ENCODE data around the gene PLK5.
A peak's percentile ranks its signal among the peaks of the same experiment; 100 is the strongest.
"Not testable (repeated sequence)": the region's sequence is repeated elsewhere in the genome, so short reads cannot be mapped to it uniquely, and the experiment has no call there.

The PLK5 gene

GRCh38 chr19:1497578-1498235 is 26.2 kb upstream of the PLK5 start:
- Mint-ChIP-seq H3K4me3 (no peak overlapping the region), H3K9me3 (no peaks in the 10 kb centered on the region), H3K4me1 (peaks cover 2% of the 10 kb centered on the region), H3K27me3 (peaks cover 6% of the 10 kb centered on the region), H3K36me3 (no peaks in the 10 kb centered on the region), H3K27ac (no peak overlapping the region)
- ATAC-seq (ENCODE audit: low read depth), result no peak
- no peak for DNase-seq (ENCODE audit: low spot score in 2 of 2)

- H3K27me3 Mint-ChIP-seq, result peaks cover 10% of the 10 kb centered on the region
- H3K36me3 Mint-ChIP-seq; H3K9me3 Mint-ChIP-seq; ATAC-seq (ENCODE audit: low read depth); H3K27ac Mint-ChIP-seq; DNase-seq (ENCODE audit: low spot score in 2 of 2); H3K4me1 Mint-ChIP-seq; H3K4me3 Mint-ChIP-seq: not testable (repeated sequence)
Observed at GRCh38 chr19:1499231-1499630, 24.6 kb upstream of the PLK5 start.

GRCh38 chr19:1501200-1501595 is 22.7 kb upstream of the PLK5 start:
- Mint-ChIP-seq H3K4me3 (no peak overlapping the region), H3K36me3 (no peaks in the 10 kb centered on the region), H3K9me3 (no peaks in the 10 kb centered on the region), H3K27ac (no peak overlapping the region), H3K27me3 (peaks cover 22% of the 10 kb centered on the region), H3K4me1 (peaks cover 3% of the 10 kb centered on the region)
- DNase-seq (ENCODE audit: low spot score in 2 of 2) (no peak), ATAC-seq (ENCODE audit: low read depth) (no peak)

GRCh38 chr19:1502433-1503088 is 21.3 kb upstream of the PLK5 start:
- Mint-ChIP-seq H3K36me3 (no peaks in the 10 kb centered on the region), H3K4me3 (no peak overlapping the region), H3K27ac (no peak overlapping the region), H3K4me1 (peaks cover 5% of the 10 kb centered on the region), H3K27me3 (peaks cover 27% of the 10 kb centered on the region), H3K9me3 (no peaks in the 10 kb centered on the region)
- no peak for DNase-seq (ENCODE audit: low spot score in 2 of 2)
- no peak for ATAC-seq (ENCODE audit: low read depth)

GRCh38 chr19:1503089-1503924 is 20.6 kb upstream of the PLK5 start:
- no peak overlapping the region for H3K27ac Mint-ChIP-seq
- ATAC-seq (ENCODE audit: low read depth) (peak; percentile 18), DNase-seq (ENCODE audit: low spot score in 2 of 2) (peak; percentile 47 to 62)
- peaks cover 2% of the 10 kb centered on the region for H3K9me3 Mint-ChIP-seq
- H3K36me3 Mint-ChIP-seq, result no peaks in the 10 kb centered on the region
- H3K4me3 Mint-ChIP-seq, result no peak overlapping the region
- H3K4me1 Mint-ChIP-seq, result peaks cover 11% of the 10 kb centered on the region
- H3K27me3 Mint-ChIP-seq, result peaks cover 32% of the 10 kb centered on the region

- Mint-ChIP-seq H3K27ac (no peak overlapping the region), H3K4me3 (no peak overlapping the region), H3K4me1 (peaks cover 11% of the 10 kb centered on the region)
Observed at GRCh38 chr19:1503925-1504773, 19.7 kb upstream of the PLK5 start.

GRCh38 chr19:1505012-1505411 is 18.9 kb upstream of the PLK5 start:
- H3K36me3 Mint-ChIP-seq, result no peaks in the 10 kb centered on the region
- H3K9me3 Mint-ChIP-seq, result peaks cover 4% of the 10 kb centered on the region
- peaks cover 36% of the 10 kb centered on the region for H3K27me3 Mint-ChIP-seq
- H3K4me1 Mint-ChIP-seq, result peaks cover 11% of the 10 kb centered on the region
- no peak overlapping the region for H3K4me3 Mint-ChIP-seq
- DNase-seq (ENCODE audit: low spot score in 2 of 2) (no peak), ATAC-seq (ENCODE audit: low read depth) (no peak)
- H3K27ac Mint-ChIP-seq, result no peak overlapping the region

More at GRCh38 chr19:1503925-1504773, 19.7 kb upstream of the PLK5 start:
- Mint-ChIP-seq H3K36me3 (no peaks in the 10 kb centered on the region), H3K27me3 (peaks cover 35% of the 10 kb centered on the region), H3K9me3 (peaks cover 4% of the 10 kb centered on the region)
- ATAC-seq (ENCODE audit: low read depth) (no peak), DNase-seq (ENCODE audit: low spot score in 2 of 2) (no peak)

- no peak overlapping the region for H3K27ac Mint-ChIP-seq
- H3K27me3 Mint-ChIP-seq, result peaks cover 39% of the 10 kb centered on the region
- no peak for DNase-seq (ENCODE audit: low spot score in 2 of 2)
- no peaks in the 10 kb centered on the region for H3K36me3 Mint-ChIP-seq
- no peak for ATAC-seq (ENCODE audit: low read depth)
- H3K4me3 Mint-ChIP-seq, result no peak overlapping the region
- H3K9me3 Mint-ChIP-seq, result peaks cover 4% of the 10 kb centered on the region
- peaks cover 11% of the 10 kb centered on the region for H3K4me1 Mint-ChIP-seq
Observed at GRCh38 chr19:1505991-1506881, 17.6 kb upstream of the PLK5 start.

GRCh38 chr19:1507192-1507660 is 16.7 kb upstream of the PLK5 start:
- H3K9me3 Mint-ChIP-seq, result peaks cover 4% of the 10 kb centered on the region
- ATAC-seq (ENCODE audit: low read depth), result no peak
- peaks cover 39% of the 10 kb centered on the region for H3K27me3 Mint-ChIP-seq
- H3K27ac Mint-ChIP-seq, result peak overlapping the region; percentile 85
- H3K4me3 Mint-ChIP-seq, result no peak overlapping the region
- peaks cover 11% of the 10 kb centered on the region for H3K4me1 Mint-ChIP-seq
- no peaks in the 10 kb centered on the region for H3K36me3 Mint-ChIP-seq
- DNase-seq (ENCODE audit: low spot score in 2 of 2), result no peak

GRCh38 chr19:1507763-1508506 is 15.9 kb upstream of the PLK5 start:
- peaks cover 4% of the 10 kb centered on the region for H3K9me3 Mint-ChIP-seq

GRCh38 chr19:1508507-1508856 is 15.4 kb upstream of the PLK5 start:
- Mint-ChIP-seq H3K4me3 (no peak overlapping the region), H3K4me1 (peaks cover 9% of the 10 kb centered on the region), H3K27ac (no peak overlapping the region), H3K9me3 (peaks cover 4% of the 10 kb centered on the region), H3K27me3 (peaks cover 37% of the 10 kb centered on the region), H3K36me3 (no peaks in the 10 kb centered on the region)
- no peak for ATAC-seq (ENCODE audit: low read depth)
- DNase-seq (ENCODE audit: low spot score in 2 of 2), result no peak

More at GRCh38 chr19:1507763-1508506, 15.9 kb upstream of the PLK5 start:
- H3K27me3 Mint-ChIP-seq, result peaks cover 37% of the 10 kb centered on the region
- peak overlapping the region; percentile 85 for H3K27ac Mint-ChIP-seq
- H3K36me3 Mint-ChIP-seq, result no peaks in the 10 kb centered on the region
- H3K4me1 Mint-ChIP-seq, result peaks cover 9% of the 10 kb centered on the region
- ATAC-seq (ENCODE audit: low read depth), result peak; percentile 89
- DNase-seq (ENCODE audit: low spot score in 2 of 2), result peak; percentile 79 to 83
- peak overlapping the region; percentile 79 for H3K4me3 Mint-ChIP-seq

Data from memory B cell (primary cell).